ENCODE data around the gene PTPRR.
A peak's percentile ranks its signal among the peaks of the same experiment; 100 is the strongest.

DNA sequence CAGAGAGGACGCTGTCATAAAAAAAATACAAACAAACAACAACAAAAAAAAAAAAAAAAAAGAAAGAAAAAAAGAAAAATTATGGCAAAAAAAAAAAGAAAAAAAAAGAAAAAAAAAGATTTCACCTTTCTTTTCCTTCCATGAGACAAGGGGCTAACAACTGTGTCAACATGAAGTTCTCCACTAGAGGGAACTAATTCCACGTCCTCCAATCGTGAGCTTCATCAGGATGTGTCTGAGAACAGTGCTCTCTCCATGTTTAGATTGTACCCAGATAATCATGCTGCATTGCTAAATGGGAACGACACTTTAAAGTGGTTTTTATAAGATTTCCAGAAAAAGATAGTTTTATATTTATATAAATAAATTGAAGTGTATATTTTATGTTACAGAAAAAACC is 187.2 kb downstream of the PTPRR start:
- TF ChIP-seq, protein P1, sequence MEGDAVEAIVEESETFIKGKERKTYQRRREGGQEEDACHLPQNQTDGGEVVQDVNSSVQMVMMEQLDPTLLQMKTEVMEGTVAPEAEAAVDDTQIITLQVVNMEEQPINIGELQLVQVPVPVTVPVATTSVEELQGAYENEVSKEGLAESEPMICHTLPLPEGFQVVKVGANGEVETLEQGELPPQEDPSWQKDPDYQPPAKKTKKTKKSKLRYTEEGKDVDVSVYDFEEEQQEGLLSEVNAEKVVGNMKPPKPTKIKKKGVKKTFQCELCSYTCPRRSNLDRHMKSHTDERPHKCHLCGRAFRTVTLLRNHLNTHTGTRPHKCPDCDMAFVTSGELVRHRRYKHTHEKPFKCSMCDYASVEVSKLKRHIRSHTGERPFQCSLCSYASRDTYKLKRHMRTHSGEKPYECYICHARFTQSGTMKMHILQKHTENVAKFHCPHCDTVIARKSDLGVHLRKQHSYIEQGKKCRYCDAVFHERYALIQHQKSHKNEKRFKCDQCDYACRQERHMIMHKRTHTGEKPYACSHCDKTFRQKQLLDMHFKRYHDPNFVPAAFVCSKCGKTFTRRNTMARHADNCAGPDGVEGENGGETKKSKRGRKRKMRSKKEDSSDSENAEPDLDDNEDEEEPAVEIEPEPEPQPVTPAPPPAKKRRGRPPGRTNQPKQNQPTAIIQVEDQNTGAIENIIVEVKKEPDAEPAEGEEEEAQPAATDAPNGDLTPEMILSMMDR (IDR thresholded peaks at IDR 0.05): peak; percentile 60
- TF ChIP-seq EZH2 (IDR thresholded peaks at IDR 0.05; ENCODE audit: borderline replicate concordance, insufficient read depth, low read depth, low read length, poor library complexity, severe bottlenecking): no peak

Measured in B cell (primary cell).